HCT116 (cell line): ENCODE measurements around the gene RPLP1. TPM values are rescaled to one million over a fixed set of nuclear protein-coding genes. Genes with fewer than 3 reads are reported as not detected.

Experiments used
- ATAC-seq: fragments of 200-7000 bp; cut with Tn5 transposase; 2 replicates; pipeline ENCODE4 v1.9.1; 2020; ENCODE audit warnings: mild to moderate bottlenecking, moderate library complexity
- BruUV-seq: library from RNA; stranded (reverse); fragments of 400-500 nt; replicated peaks from 2 replicates; lab custom pipeline; 2021; lab: Mats Ljungman, UMichigan
- CTCF ChIA-PET: fragments of 300-600 bp; sonication (Branson Sonifier 250); formaldehyde crosslinking; loops from one replicate; lab custom pipeline; 2021; ENCODE audit warnings: antibody characterized with exemption; lab: Charles Lee
- POLR2A ChIA-PET: fragments of 300-600, 350-600 bp; sonication (Branson Sonifier 250); formaldehyde crosslinking; loops from one replicate; lab custom pipeline; 2021; ENCODE audit warnings: antibody characterized with exemption; lab: Charles Lee
- RAD21 ChIA-PET, 2 experiments: fragments of 300-600 bp; sonication (Branson Sonifier 250); formaldehyde crosslinking; loops; one replicate each; lab custom pipeline; 2023; ENCODE audit warnings: low total read pairs in 2 of 2; ENCODE audit not compliant: uncharacterized antibody in 2 of 2, unreplicated experiment in 2 of 2, low non-redundant PET in 1 of 2; lab: Charles Lee
- DNase-seq: peaks from one replicate; pipeline ENCODE4 v3.0.0-alpha.2; 2010; ENCODE audit warnings: low read depth, low spot score
- H2AFZ ChIP-seq: fragments of 200-600 bp; shearing (Covaris generic), sonication (generic); 2 replicates; pipeline ENCODE4 v1.6.1; 2017; ENCODE audit warnings: low read depth, mixed run types, mixed read lengths, antibody characterized with exemption, low read length; ENCODE audit not compliant: poor library complexity, severe bottlenecking
- H3K27ac ChIP-seq: 2 replicates; pipeline ENCODE4 v1.5.1; 2012; ENCODE audit warnings: low read depth, low read length
- H3K27me3 ChIP-seq: fragments of 200-600 bp; sonication (generic); 2 replicates; pipeline ENCODE4 v1.6.1; 2016; ENCODE audit warnings: mixed run types, low read length, mixed read lengths; ENCODE audit not compliant: insufficient read depth
- H3K36me3 ChIP-seq, 2 experiments: fragments of 200-500 bp in 1 of 2; fragments of 200-600 bp in 1 of 2; sonication (Bioruptor generic) in 1 of 2; sonication (generic) in 1 of 2; 2 replicates each; pipeline versions ENCODE4 v1.5.1 to v1.6.1; 2014 to 2016; ENCODE audit warnings: low read length in 2 of 2, inconsistent platforms in 1 of 2, mixed read lengths in 1 of 2, mixed run types in 1 of 2; ENCODE audit not compliant: insufficient read depth in 2 of 2, control insufficient read depth in 1 of 2
- H3K4me1 ChIP-seq, 2 experiments: fragments of 200-600 bp in 1 of 2; sonication (generic) in 1 of 2; 2 replicates each; pipeline versions ENCODE4 v1.5.1 to v1.6.1; 2012 to 2017; ENCODE audit warnings: low read length in 2 of 2, inconsistent platforms in 1 of 2, mild to moderate bottlenecking in 1 of 2, mixed read lengths in 1 of 2, mixed run types in 1 of 2, moderate library complexity in 1 of 2; ENCODE audit not compliant: insufficient read depth in 2 of 2, control insufficient read depth in 1 of 2
- H3K4me2 ChIP-seq: fragments of 200-600 bp; sonication (generic); 2 replicates; pipeline ENCODE4 v1.6.1; 2017; ENCODE audit warnings: mixed run types, low read length, mixed read lengths
- H3K4me3 ChIP-seq, 2 experiments: fragments of 200-600 bp in 1 of 2; sonication (generic) in 1 of 2; replicated peaks in 1 of 2; 2 replicates each; pipeline ENCODE4 v1.5.1; 2011 to 2016; ENCODE audit warnings: low read length in 2 of 2, control low read depth in 1 of 2, low read depth in 1 of 2, mild to moderate bottlenecking in 1 of 2, mixed read lengths in 1 of 2, mixed run types in 1 of 2
- H3K79me2 ChIP-seq: fragments of 200-600 bp; sonication (generic); 2 replicates; pipeline ENCODE4 v1.6.1; 2017; ENCODE audit warnings: mild to moderate bottlenecking, mixed run types, low read length, moderate library complexity, mixed read lengths; ENCODE audit not compliant: insufficient read depth
- H3K9ac ChIP-seq: fragments of 200-600 bp; sonication (generic); 2 replicates; pipeline ENCODE4 v1.6.1; 2016; ENCODE audit warnings: low read length, mixed read lengths
- H3K9me2 ChIP-seq: fragments of 200-600 bp; sonication (generic), shearing (Covaris generic); 2 replicates; pipeline ENCODE4 v1.6.1; 2017; ENCODE audit warnings: mixed run types, mild to moderate bottlenecking, moderate library complexity; ENCODE audit not compliant: insufficient read depth
- H3K9me3 ChIP-seq, 2 experiments: fragments of 200-500 bp in 1 of 2; fragments of 200-600 bp in 1 of 2; sonication (Bioruptor generic) in 1 of 2; sonication (generic) in 1 of 2; 2 replicates each; pipeline ENCODE4 v1.6.1; 2014 to 2017; ENCODE audit warnings: low read length in 2 of 2, mixed read lengths in 2 of 2, inconsistent platforms in 1 of 2, low read depth in 1 of 2, mild to moderate bottlenecking in 1 of 2, mixed run types in 1 of 2, moderate library complexity in 1 of 2; ENCODE audit not compliant: control insufficient read depth in 1 of 2, insufficient read depth in 1 of 2
- H4K20me1 ChIP-seq: fragments of 200-600 bp; sonication (generic), shearing (Covaris generic); 2 replicates; pipeline ENCODE4 v1.6.1; 2017; ENCODE audit warnings: mixed run types, mild to moderate bottlenecking, moderate library complexity; ENCODE audit not compliant: insufficient read depth
- ELF1 ChIP-seq: IDR thresholded peaks from 2 replicates; pipeline ENCODE4 v1.6.1; 2012; ENCODE audit warnings: low read depth, borderline replicate concordance
- EZH2 ChIP-seq: fragments of 200-600 bp; sonication (generic); IDR thresholded peaks from 2 replicates; pipeline ENCODE4 v1.6.1; 2017; ENCODE audit warnings: antibody characterized with exemption, mixed run types
- POLR2AphosphoS5 ChIP-seq: IDR thresholded peaks from 2 replicates; pipeline ENCODE4 v1.6.1; 2011; ENCODE audit warnings: mild to moderate bottlenecking, low read depth, low read length, moderate library complexity
- SIN3A ChIP-seq: IDR thresholded peaks from 2 replicates; pipeline ENCODE4 v1.6.1; 2012; ENCODE audit warnings: low read depth
- SP1 ChIP-seq: IDR thresholded peaks from 2 replicates; pipeline ENCODE4 v1.6.1; 2012; ENCODE audit warnings: low read depth
- SRF ChIP-seq: IDR thresholded peaks from 2 replicates; pipeline ENCODE4 v1.6.1; 2012; ENCODE audit warnings: low read depth
- TCF7L2 ChIP-seq: IDR thresholded peaks from 2 replicates; pipeline ENCODE4 v1.7.0; 2011; ENCODE audit warnings: borderline replicate concordance, inconsistent platforms; ENCODE audit not compliant: insufficient read depth, insufficient read length; ENCODE audit errors: extremely low read depth
- YY1 ChIP-seq: IDR thresholded peaks from 2 replicates; pipeline ENCODE4 v1.6.1; 2011; ENCODE audit warnings: low read length, low read depth, moderate library complexity, mild to moderate bottlenecking; ENCODE audit not compliant: insufficient replicate concordance; ENCODE audit errors: extremely low read depth
- ZFX ChIP-seq: fragments of 450-650 bp; IDR thresholded peaks from 2 replicates; pipeline ENCODE4 v1.6.1; 2017
- ZNF274 ChIP-seq: fragments of 200-500 bp; sonication (Bioruptor generic); IDR thresholded peaks from 2 replicates; pipeline ENCODE4 v1.6.1; 2014; ENCODE audit warnings: mild to moderate bottlenecking, low read depth, low read length, inconsistent platforms
- intact Hi-C: fragments of 100-400 bp; cut with micrococcal nuclease; formaldehyde crosslinking; loops from 2 replicates; pipeline ENCODE4 v1.10.0; 2022
- total RNA-seq: library from RNA; stranded (reverse); gene quantifications from one replicate; pipeline ENCODE4 v1.2.1, GENCODE V29; 2021; ENCODE audit not compliant: unreplicated experiment
- TF ChIP-seq, protein P1 (sequence below): IDR thresholded peaks from 2 replicates; pipeline ENCODE4 v1.6.1; 2012
- TF ChIP-seq, protein P2 (sequence below): IDR thresholded peaks from 2 replicates; pipeline ENCODE4 v1.6.1; 2012; ENCODE audit warnings: low read depth

Gene RPLP1
- total RNA-seq, 1 experiment from 2014 or later: 3,138 TPM

DNA sequence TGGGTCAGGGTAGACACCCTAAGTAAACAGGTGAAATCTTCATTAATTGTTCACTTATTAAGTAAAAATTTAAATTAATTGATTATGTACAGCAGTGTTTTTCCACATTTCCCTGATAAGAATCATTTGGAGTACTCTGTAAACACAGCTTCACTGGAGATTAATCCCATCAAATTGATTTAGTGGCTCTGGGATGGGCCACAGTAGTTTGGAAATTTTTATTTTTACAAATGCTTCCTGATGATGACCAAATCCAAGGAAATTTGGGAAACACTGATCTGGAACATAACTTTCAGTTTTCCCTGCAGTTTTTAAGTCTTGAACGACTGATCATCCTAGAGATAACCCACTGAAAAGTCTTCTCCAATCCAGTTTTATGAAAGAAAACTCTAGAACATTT lies 18.8 kb upstream of the RPLP1 start (continued):
- TF ChIP-seq ZFX: no peak

DNA sequence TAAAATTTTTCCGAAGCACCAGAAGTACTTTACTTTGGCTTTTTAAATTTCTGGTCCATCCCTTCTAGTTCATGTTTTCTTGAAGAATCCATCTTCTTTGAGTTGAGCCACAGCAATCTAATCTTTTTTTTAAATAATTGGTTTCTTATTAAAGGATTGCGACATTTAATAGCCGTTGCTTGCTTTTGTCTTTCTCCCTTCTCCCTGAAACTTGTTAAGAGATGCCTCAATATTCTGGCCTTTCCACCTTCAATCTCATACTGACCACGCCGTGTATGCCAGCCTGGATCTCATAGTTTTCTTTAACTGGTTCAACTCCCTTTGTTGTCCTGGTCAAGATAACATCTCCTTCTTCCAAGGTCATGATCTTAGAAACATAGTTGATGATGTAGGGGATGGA lies 18.4 kb upstream of the RPLP1 start:
- POLR2A ChIA-PET: no interaction called here
- Histone ChIP-seq H3K9ac (no peak overlapping the region), H3K27ac (no peak overlapping the region), H3K4me1 (no peaks in the 10 kb centered on the region), H2AFZ (no peak overlapping the region), H3K9me3 (no peaks in the 10 kb centered on the region), H3K36me3 (peaks cover 64 to 70% of the 10 kb centered on the region in 2 experiments), H3K27me3 (no peaks in the 10 kb centered on the region), H4K20me1 (no peaks in the 10 kb centered on the region), H3K79me2 (peaks cover 71% of the 10 kb centered on the region), H3K4me3 (no peak overlapping the region), H3K9me2 (no peaks in the 10 kb centered on the region), H3K4me2 (no peak overlapping the region)
- no peak for TF ChIP-seq SP1
- no peak for TF ChIP-seq EZH2
- TF ChIP-seq, protein P1, sequence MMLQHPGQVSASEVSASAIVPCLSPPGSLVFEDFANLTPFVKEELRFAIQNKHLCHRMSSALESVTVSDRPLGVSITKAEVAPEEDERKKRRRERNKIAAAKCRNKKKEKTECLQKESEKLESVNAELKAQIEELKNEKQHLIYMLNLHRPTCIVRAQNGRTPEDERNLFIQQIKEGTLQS: no peak
- TF ChIP-seq, protein P2, sequence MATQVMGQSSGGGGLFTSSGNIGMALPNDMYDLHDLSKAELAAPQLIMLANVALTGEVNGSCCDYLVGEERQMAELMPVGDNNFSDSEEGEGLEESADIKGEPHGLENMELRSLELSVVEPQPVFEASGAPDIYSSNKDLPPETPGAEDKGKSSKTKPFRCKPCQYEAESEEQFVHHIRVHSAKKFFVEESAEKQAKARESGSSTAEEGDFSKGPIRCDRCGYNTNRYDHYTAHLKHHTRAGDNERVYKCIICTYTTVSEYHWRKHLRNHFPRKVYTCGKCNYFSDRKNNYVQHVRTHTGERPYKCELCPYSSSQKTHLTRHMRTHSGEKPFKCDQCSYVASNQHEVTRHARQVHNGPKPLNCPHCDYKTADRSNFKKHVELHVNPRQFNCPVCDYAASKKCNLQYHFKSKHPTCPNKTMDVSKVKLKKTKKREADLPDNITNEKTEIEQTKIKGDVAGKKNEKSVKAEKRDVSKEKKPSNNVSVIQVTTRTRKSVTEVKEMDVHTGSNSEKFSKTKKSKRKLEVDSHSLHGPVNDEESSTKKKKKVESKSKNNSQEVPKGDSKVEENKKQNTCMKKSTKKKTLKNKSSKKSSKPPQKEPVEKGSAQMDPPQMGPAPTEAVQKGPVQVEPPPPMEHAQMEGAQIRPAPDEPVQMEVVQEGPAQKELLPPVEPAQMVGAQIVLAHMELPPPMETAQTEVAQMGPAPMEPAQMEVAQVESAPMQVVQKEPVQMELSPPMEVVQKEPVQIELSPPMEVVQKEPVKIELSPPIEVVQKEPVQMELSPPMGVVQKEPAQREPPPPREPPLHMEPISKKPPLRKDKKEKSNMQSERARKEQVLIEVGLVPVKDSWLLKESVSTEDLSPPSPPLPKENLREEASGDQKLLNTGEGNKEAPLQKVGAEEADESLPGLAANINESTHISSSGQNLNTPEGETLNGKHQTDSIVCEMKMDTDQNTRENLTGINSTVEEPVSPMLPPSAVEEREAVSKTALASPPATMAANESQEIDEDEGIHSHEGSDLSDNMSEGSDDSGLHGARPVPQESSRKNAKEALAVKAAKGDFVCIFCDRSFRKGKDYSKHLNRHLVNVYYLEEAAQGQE: no peak
- TF ChIP-seq POLR2AphosphoS5: no peak
- TF ChIP-seq SRF: no peak
- TF ChIP-seq TCF7L2: no peak
- TF ChIP-seq SIN3A: no peak
- TF ChIP-seq ZFX: no peak
- TF ChIP-seq YY1: no peak
- no peak for TF ChIP-seq ZNF274
- TF ChIP-seq ELF1: no peak
- DNase-seq (no peak), ATAC-seq (no peak)
- BruUV-seq: no TSS peak
- CTCF ChIA-PET: no interaction called here
- RAD21 ChIA-PET: no interaction called here
- intact Hi-C loops: no loop called here
